ENCODE results near the gene CASKIN1. TPM values are rescaled to one million over a fixed set of nuclear protein-coding genes. Genes with fewer than 3 reads are reported as not detected.

Gene CASKIN1
- total RNA-seq, 1 donor from 2014 or later, result 0.15 TPM

DNA sequence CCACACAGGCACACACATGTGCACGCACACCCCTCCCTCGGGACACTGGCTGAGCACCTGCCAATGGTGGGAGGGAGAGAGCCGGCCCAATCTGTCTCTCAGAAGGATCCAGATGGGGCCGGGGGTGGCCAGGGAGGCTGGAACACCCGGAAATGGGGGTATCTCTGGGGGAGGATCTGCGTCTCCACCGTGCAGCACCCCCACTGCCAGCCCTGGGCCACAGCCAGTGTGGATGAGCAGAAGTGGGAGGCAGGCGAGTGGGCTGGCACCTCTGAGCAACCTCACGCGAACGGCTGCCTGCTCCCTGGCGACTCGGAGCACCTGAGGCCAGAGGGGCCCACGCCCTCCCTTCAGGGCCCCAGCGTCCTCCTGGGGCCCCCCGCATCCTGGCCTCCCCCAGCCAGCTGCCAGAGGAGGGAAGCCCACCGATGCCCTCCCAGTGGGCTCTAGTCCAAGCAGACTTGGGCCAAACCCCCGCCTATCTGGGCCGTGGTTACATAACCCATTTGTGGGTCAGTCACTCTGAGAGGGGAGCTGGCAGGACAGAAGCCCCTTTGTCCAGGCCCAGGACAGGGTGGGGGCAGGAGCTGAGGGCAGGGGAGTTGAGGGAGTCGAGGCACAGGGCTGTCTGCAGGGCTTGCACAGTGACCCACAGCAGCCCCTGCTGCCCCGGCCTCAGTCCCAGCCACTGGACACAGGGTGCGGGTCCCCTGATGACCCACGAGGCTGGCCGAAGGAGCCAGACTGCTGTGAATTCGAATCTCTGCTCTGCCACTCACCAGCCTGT lies 5.6 kb downstream of the CASKIN1 start:
- no peak for DNase-seq (ENCODE audit: low read depth)

DNA sequence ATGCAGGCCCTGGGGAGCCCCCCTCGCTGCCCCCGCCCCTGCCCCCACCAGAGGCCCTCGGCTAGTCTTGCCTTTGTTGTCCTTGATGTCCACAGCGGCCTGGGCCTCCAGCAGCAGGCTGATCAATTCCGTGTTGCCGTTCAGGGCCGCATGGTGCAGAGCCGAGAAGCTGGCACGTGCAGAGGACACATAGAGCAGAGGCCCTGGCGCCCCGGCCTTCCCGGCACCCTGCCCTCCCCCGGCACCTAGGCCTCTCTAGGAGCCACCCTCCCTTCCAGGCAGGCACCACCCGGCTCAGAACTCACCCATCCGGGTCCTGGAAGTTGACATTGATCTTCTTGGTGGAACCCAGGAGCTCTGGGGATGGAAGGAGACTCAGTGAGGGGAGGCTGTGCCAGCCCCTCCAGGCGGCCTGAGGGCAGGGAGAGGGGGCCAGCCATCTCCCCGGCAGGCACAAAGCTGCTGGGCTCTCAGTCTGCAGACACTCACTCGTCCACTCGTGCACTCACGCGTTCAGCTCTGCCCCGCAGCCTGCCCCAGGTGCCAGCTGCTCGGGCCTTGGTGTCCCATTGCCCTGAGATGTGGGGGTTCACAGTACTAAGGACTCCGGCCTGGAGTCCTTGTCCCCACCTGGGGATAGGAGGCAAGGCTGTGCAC lies 6.3 kb downstream of the CASKIN1 start:
- no peak for DNase-seq (ENCODE audit: low read depth)

DNA sequence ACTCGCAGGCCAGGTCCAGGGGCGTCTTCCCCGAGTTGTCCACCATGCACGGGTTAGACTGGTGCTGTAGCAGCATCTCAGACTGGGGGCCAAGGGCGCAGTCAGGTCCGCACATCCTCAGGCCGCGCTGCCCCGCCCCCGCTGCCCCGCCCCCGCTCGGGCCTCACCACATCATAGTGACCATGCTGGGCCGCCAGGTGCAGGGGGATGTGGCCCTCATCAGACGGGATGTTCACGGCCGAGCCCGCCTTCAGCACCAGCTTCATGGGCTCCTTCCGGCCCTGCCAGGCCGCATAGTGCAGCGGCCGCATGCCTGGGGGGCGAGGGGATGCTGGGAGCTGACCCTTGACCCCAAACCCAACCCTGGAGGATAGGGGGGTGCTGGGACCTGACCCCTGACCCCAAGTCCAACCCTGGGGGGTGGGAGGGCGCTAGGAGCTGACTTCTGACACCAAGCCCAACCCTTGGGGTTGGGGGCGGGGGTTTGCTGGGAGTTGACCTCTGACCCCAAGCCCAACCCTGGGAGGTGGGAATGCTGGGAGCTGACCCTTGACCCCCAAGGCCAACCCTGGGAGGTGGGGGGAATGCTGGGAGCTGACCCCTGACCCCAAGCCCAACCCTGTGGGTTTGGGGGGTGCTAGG lies 7.0 kb downstream of the CASKIN1 start:
- DNase-seq (ENCODE audit: low read depth), result no peak

- no peak for DNase-seq (ENCODE audit: low read depth)
Observed at GRCh38 chr16:2188395-2188794, 8.0 kb downstream of the CASKIN1 start.

- no peak for DNase-seq (ENCODE audit: low read depth)
Observed at GRCh38 chr16:2187212-2187611, 9.2 kb downstream of the CASKIN1 start.

- DNase-seq (ENCODE audit: low read depth), result no peak
Observed at GRCh38 chr16:2186505-2186904, 9.9 kb downstream of the CASKIN1 start.

- no peak for DNase-seq (ENCODE audit: low read depth)
Observed at GRCh38 chr16:2186064-2186463, 10.3 kb downstream of the CASKIN1 start.

DNA sequence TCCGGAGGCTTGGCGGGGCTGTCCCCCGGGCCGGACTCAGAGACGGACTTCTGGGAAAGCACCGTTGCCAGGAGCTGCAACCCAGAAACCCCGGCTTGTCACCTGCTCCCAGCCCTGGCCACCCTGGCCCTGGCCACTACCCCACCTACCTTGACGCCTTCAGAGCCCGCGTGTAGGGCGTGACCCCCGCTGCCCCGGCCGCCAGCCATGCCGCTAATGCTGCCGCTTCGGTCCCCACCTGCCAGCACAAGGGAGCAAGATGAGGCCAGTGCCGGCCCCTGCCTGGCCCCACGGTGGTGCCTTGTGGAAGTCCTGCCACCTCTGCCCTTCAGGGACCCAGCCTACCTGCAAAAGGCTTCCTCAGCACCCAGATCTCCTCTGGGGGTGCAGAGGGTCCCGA lies 11.4 kb downstream of the CASKIN1 start:
- DNase-seq (ENCODE audit: low read depth), result no peak

DNA sequence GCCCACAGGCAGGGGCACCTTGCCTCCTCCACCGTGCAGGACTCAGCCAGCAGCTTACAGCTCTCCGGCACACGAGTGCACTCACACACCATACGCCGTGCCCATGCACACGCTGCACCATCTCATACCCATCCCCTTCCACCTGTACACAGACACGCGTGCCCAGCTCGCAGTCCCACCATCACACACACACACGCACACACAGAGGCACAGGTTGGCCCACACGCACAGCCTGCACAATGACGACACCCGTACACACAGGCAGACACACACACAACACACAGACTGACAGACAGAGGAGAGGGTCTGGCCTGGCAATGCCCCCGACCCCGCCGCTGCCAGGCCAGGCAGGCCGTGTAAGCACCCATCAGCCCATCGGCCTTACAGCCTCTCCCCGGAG lies 12.1 kb downstream of the CASKIN1 start:
- DNase-seq (ENCODE audit: low read depth), result no peak

DNA sequence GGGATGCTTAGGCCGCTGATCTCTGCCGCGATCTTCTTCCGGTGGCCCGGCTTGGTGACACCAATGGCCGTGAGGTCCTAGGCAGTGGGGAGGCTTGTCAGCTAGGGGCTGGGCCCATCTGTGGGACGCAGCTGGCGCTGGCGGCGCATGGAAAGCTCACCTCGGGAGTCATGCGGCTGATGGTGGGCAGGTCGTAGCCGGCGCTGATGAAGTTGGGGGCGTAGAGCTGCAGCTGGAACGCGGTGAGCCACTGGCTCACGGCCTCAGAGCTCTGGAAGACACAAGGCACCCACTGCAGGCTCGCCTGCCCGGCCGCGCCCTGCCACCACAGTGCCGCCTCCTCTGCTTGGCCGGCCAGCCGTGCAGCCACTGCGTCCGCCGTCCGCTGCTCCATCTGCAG lies 12.7 kb downstream of the CASKIN1 start:
- no peak for DNase-seq (ENCODE audit: low read depth)

DNA sequence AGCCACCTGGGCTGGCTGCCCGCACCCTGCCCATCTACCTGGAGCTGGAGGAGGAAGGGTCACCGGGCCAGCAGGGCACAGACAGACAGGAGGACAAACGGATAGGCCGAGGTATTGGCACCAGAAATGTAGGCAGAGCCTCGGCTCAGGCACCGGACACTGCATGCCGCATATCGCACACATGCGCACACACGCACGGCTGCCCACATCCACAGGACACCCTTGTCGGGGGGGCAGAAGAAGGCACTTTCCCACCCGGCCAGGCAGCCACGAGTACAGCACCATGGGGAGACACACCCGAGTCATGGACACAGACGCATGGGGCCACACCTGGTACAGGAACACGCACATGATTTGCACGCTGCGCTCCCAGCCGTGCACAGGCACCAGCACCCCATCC lies 14.5 kb downstream of the CASKIN1 start:
- DNase-seq (ENCODE audit: low read depth), result no peak

GRCh38 chr16:2180962-2181923 lies 15.2 kb downstream of the CASKIN1 start:
- DNase-seq (ENCODE audit: low read depth), result no peak

DNA sequence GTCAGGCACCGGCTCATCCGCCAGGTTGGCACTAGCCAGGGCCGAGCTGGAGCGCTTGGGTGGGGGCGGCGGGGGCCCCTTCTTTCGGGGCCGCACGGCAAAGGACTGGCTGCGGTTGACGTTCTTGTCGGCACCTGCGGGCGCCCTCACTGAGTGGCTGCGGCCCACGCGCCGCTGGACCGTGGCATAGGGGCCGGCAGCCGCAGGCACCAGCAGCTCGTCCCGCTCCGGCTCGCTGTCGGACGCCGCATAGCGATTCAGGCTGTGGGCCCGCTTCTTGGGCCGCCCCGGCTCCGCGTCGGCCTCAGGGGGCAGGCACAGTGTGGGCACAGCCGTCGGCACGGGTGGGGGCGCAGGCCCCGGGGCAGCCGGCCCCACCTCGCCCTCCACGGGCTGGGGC lies 15.9 kb downstream of the CASKIN1 start:
- DNase-seq (ENCODE audit: low read depth), result no peak

GRCh38 chr16:2179576-2179975 lies 16.8 kb downstream of the CASKIN1 start:
- DNase-seq (ENCODE audit: low read depth), result no peak

GRCh38 chr16:2179107-2179501 lies 17.3 kb downstream of the CASKIN1 start:
- no peak for DNase-seq (ENCODE audit: low read depth)

GRCh38 chr16:2178321-2179106 lies 17.9 kb downstream of the CASKIN1 start:
- no peak for DNase-seq (ENCODE audit: low read depth)

GRCh38 chr16:2177561-2177960 lies 18.8 kb downstream of the CASKIN1 start:
- DNase-seq (ENCODE audit: low read depth), result no peak

- no peak for DNase-seq (ENCODE audit: low read depth)
Observed at GRCh38 chr16:2177101-2177500, 19.3 kb downstream of the CASKIN1 start.

DNA sequence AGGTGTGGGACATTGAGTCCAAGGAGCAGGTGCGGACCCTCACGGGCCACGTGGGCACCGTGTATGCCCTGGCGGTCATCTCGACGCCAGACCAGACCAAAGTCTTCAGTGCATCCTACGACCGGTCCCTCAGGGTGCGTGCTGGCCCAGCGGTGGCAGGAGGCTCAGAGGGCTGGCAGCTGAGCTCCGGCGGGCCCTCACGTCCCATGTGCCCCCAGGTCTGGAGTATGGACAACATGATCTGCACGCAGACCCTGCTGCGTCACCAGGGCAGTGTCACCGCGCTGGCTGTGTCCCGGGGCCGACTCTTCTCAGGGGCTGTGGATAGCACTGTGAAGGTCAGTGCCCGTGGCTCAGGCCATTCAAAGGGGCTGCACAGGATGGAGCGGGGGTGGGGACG lies 20.4 kb downstream of the CASKIN1 start:
- DNase-seq (ENCODE audit: low read depth), result no peak

GRCh38 chr16:2175454-2175853 lies 21.0 kb downstream of the CASKIN1 start:
- DNase-seq (ENCODE audit: low read depth), result no peak
